ENCODE results near the gene SYNPO2. TPM values are rescaled to one million over a fixed set of nuclear protein-coding genes. Genes with fewer than 3 reads are reported as not detected.

SYNPO2 gene
- total and polyA plus RNA-seq, 2 donors (not counting 1 experiment from before 2014, with no cell fraction given) = 40.1 to 71.7 TPM

DNA sequence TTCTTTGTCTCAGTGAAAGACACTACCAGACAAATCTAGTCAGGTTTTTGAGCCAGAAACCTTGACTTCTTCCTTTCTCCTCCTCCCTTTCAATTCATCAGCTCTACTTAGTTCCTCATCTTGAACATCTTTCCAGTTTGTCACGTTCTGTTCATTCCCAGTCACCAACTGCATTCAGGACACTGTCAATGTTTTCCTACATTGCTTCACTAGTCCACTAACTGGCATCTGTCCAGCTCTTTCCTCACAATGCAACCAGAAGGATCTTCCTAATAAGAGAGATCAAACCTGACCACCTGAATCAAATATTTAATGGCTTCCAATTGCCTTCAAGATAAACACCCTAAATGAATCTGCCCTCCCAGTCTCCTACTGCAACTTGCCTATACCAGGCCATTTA lies 52.5 kb downstream of the SYNPO2 start:
- Histone ChIP-seq H3K27me3 (ENCODE audit: control insufficient read depth, insufficient read depth, low read length) (no peaks in the 10 kb centered on the region), H3K4me3 (replicated peaks in 1 of 4; ENCODE audit: control extremely low read depth in 1 of 4, insufficient read depth in 1 of 4, low read depth in 3 of 4, low read length in 4 of 4) (no peak overlapping the region), H3K4me2 (ENCODE audit: extremely low read depth, insufficient read depth, low read length) (no peak overlapping the region), H3K4me1 (ENCODE audit: control insufficient read depth, extremely low read depth, insufficient read depth, low read length) (peaks cover 5% of the 10 kb centered on the region), H3K79me2 (ENCODE audit: control insufficient read depth, insufficient read depth, low read length) (no peaks in the 10 kb centered on the region), H3K9ac (ENCODE audit: insufficient read depth, low read length) (no peak overlapping the region), H4K20me1 (ENCODE audit: control insufficient read depth, extremely low read depth, insufficient read depth, low read length) (no peaks in the 10 kb centered on the region), H3K9me3 (ENCODE audit: control insufficient read depth, insufficient read depth, low read depth, low read length) (no peaks in the 10 kb centered on the region), H3K36me3 (ENCODE audit: control insufficient read depth, insufficient read depth, low read length) (no peaks in the 10 kb centered on the region), H2AFZ (ENCODE audit: low read length) (no peak overlapping the region), H3K27ac (ENCODE audit: insufficient read depth, low read length) (no peak overlapping the region)
- TF ChIP-seq, protein P1, sequence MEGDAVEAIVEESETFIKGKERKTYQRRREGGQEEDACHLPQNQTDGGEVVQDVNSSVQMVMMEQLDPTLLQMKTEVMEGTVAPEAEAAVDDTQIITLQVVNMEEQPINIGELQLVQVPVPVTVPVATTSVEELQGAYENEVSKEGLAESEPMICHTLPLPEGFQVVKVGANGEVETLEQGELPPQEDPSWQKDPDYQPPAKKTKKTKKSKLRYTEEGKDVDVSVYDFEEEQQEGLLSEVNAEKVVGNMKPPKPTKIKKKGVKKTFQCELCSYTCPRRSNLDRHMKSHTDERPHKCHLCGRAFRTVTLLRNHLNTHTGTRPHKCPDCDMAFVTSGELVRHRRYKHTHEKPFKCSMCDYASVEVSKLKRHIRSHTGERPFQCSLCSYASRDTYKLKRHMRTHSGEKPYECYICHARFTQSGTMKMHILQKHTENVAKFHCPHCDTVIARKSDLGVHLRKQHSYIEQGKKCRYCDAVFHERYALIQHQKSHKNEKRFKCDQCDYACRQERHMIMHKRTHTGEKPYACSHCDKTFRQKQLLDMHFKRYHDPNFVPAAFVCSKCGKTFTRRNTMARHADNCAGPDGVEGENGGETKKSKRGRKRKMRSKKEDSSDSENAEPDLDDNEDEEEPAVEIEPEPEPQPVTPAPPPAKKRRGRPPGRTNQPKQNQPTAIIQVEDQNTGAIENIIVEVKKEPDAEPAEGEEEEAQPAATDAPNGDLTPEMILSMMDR (conservative IDR thresholded peaks at IDR 0.05 in 1 of 2, IDR thresholded peaks at IDR 0.05 in 1 of 2; ENCODE audit: low read depth in 1 of 2, low read length in 2 of 2) = no peak
- no peak for TF ChIP-seq EZH2 (IDR thresholded peaks at IDR 0.05; ENCODE audit: low read length, missing control alignments)
- DNase-seq (ENCODE audit: low read depth in 2 of 2) = peak in 1 of 2 donors; percentile 37

DNA sequence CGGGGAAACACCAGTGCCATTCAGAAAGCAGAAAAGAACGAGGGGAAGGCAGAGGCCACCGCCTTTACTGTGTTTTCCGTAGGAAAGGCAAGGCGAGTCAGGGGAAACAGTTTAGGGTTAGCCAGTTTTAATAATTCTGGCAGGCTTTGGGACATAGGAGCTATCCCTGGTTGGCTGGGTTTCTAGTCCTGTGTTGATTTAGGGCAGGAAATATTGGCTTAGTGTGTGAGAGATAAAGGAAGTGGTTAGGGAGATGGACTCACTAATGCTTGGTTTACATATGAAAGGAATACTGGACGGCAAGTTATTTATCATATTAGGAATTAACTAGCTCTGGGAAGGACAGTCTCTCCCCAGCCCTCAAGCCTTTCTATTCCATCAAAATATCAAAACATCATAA lies 53.1 kb downstream of the SYNPO2 start:
- Histone ChIP-seq H2AFZ (ENCODE audit: low read length) (peak overlapping the region; percentile 58), H3K4me2 (ENCODE audit: extremely low read depth, insufficient read depth, low read length) (peak overlapping the region; percentile 32), H3K27me3 (ENCODE audit: control insufficient read depth, insufficient read depth, low read length) (no peaks in the 10 kb centered on the region), H3K79me2 (ENCODE audit: control insufficient read depth, insufficient read depth, low read length) (no peaks in the 10 kb centered on the region), H3K9ac (ENCODE audit: insufficient read depth, low read length) (no peak overlapping the region), H3K4me1 (ENCODE audit: control insufficient read depth, extremely low read depth, insufficient read depth, low read length) (peaks cover 5% of the 10 kb centered on the region), H3K36me3 (ENCODE audit: control insufficient read depth, insufficient read depth, low read length) (no peaks in the 10 kb centered on the region), H3K4me3 (replicated peaks in 1 of 4; ENCODE audit: control extremely low read depth in 1 of 4, insufficient read depth in 1 of 4, low read depth in 3 of 4, low read length in 4 of 4) (no peak overlapping the region), H3K27ac (ENCODE audit: insufficient read depth, low read length) (no peak overlapping the region), H3K9me3 (ENCODE audit: control insufficient read depth, insufficient read depth, low read depth, low read length) (no peaks in the 10 kb centered on the region), H4K20me1 (ENCODE audit: control insufficient read depth, extremely low read depth, insufficient read depth, low read length) (no peaks in the 10 kb centered on the region)
- TF ChIP-seq, protein P1 (conservative IDR thresholded peaks at IDR 0.05 in 1 of 2, IDR thresholded peaks at IDR 0.05 in 1 of 2; ENCODE audit: low read depth in 1 of 2, low read length in 2 of 2) = no peak
- peak; percentile 37 to 39 for DNase-seq (ENCODE audit: low read depth in 2 of 2)

DNA sequence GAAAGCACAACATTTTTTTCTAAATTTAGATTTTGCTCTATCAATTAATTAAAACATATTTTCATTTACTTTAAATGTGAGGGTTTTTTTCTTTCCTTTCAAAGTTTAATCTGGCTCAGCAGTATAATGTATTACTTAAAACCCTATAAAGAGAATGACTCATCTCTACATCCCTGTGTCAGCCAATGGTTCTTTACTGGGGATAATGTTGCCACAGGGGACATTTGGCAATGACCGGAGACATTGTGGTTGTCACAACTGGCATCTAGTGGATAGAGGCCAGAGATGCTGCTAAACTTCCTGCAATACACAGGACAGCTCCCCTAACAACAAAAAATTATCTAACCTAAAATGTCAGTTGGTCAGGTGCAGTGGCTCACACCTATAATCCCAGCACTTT lies 53.8 kb downstream of the SYNPO2 start:
- Histone ChIP-seq H2AFZ (ENCODE audit: low read length) (no peak overlapping the region), H4K20me1 (ENCODE audit: control insufficient read depth, extremely low read depth, insufficient read depth, low read length) (no peaks in the 10 kb centered on the region), H3K27me3 (ENCODE audit: control insufficient read depth, insufficient read depth, low read length) (no peaks in the 10 kb centered on the region), H3K36me3 (ENCODE audit: control insufficient read depth, insufficient read depth, low read length) (no peaks in the 10 kb centered on the region), H3K4me2 (ENCODE audit: extremely low read depth, insufficient read depth, low read length) (no peak overlapping the region), H3K27ac (ENCODE audit: insufficient read depth, low read length) (no peak overlapping the region), H3K4me1 (ENCODE audit: control insufficient read depth, extremely low read depth, insufficient read depth, low read length) (peaks cover 5% of the 10 kb centered on the region), H3K4me3 (replicated peaks in 1 of 4; ENCODE audit: control extremely low read depth in 1 of 4, insufficient read depth in 1 of 4, low read depth in 3 of 4, low read length in 4 of 4) (no peak overlapping the region), H3K79me2 (ENCODE audit: control insufficient read depth, insufficient read depth, low read length) (no peaks in the 10 kb centered on the region), H3K9ac (ENCODE audit: insufficient read depth, low read length) (no peak overlapping the region), H3K9me3 (ENCODE audit: control insufficient read depth, insufficient read depth, low read depth, low read length) (no peaks in the 10 kb centered on the region)
- DNase-seq (ENCODE audit: low read depth in 2 of 2) = no peak
- TF ChIP-seq EZH2 (IDR thresholded peaks at IDR 0.05; ENCODE audit: low read length, missing control alignments) = no peak
- TF ChIP-seq, protein P1 (conservative IDR thresholded peaks at IDR 0.05 in 1 of 2, IDR thresholded peaks at IDR 0.05 in 1 of 2; ENCODE audit: low read depth in 1 of 2, low read length in 2 of 2) = no peak

All from fibroblast of lung (primary cell).